ENCODE results near the gene TBC1D3B.
A peak's percentile ranks its signal among the peaks of the same experiment; 100 is the strongest.
"Not testable (repeated sequence)": the region's sequence is repeated elsewhere in the genome, so short reads cannot be mapped to it uniquely, and the experiment has no call there.

TBC1D3B gene

DNA sequence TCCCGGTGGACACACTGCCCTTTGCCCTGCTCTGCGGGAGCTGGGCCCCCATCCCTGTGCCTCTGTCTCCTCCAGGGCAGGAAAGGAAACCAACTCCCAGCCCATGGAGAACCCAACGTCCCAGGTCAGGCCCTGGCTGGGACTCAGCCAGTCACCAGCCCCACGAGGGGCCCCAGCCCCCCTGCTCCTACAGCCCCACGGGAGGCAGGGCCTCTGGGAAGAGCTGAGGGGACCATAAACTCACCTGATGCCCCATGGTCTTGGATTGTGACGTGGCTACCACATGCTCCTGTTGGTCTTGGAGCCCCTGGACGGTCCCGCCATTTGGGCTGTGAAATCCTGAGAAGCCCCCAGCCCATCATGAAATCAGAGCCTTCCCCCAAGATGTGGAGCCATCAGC lies 7.6 kb downstream of the TBC1D3B start:
- DNase-seq: not testable (repeated sequence)

DNA sequence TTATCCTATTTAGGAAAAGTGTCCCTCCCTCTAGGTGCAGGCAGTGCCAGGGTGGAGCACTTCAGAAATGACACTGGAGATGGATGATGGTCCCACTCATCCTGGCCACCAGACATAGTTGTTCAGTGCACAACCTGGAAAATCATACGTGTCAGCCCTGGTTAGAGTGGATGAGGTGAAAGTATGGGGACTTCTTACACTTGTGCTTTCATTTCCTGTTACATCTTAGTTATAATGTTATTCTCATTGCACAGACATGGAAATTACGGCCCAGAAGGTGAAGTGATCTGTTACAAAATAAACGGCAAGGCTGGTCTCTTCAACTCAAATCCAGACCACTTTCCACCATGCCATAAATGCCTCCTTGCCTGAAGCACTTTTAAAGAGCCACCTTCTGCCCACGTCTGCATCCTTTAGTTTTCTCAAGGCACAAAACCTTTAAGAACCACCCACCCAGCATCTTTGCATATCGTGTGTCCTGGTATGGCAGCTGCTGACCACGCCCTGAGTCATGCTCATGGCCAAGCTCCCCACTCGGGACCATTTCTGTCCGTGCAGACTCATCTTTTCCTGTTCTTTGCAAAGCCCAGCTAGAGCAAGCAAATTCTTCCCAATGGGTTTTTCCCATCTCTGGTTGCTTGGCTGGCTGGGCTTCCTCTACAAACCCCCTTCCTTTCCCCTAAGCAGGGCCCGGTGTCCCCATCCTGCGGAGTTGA lies 22.4 kb downstream of the TBC1D3B start:
- no peak for DNase-seq

DNA sequence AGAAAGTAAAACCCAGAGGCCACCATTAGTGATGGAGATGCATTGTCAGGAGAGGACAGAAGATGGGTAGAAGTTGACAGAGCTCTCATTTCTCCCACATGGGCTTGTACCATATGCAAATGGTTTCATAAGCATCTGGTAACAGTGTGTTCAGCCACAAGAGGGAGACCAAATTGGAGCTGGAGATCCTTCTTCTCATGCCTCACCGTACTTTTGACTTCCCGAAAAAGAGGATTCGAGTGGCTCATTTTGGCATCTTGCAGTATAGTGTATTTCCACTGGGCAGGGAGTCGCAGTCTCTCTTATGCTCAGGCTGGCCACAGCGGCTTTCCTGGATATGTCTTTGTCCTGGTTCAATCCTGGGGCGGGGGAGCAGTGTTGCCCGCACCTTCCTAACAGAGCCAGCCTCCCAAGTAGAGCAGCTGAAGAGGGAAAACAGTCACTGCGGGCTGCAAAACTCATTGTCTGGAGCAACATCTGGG lies 23.8 kb downstream of the TBC1D3B start:
- DNase-seq: no peak

DNA sequence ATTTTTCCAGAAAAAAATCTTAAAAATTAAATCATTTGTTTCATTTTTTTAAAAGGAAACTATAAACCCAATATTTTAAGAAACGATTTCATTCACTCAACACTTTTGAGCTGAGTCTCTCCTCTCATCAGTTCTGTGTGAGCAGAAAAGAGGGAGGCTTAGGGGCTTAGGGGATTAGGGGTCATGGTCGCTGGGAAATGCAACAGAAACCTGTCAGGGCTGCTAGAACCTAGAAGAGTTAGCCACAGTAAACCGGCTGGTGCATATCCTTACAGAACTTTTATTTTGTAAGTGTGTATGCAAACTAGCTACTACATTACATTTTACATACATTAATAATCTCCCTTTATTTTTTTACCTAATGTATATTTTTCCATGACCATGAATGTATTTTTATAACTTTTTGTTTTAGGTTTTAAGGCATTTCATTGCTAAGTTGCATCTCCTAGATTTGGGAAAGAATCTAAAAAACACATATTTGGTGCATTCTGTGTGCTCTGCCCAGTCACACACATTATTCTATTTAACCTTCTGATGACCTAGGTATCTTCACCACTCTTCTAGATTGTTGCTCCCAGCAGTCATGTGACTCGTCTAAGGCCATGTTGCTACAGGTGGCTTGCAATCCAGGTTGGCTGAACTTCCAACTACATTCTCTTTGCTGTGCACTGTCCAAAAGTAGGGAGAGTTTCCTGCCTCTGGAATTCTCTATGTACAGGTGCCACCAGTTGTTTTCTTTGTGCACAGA lies 24.4 kb downstream of the TBC1D3B start:
- DNase-seq: no peak

DNA sequence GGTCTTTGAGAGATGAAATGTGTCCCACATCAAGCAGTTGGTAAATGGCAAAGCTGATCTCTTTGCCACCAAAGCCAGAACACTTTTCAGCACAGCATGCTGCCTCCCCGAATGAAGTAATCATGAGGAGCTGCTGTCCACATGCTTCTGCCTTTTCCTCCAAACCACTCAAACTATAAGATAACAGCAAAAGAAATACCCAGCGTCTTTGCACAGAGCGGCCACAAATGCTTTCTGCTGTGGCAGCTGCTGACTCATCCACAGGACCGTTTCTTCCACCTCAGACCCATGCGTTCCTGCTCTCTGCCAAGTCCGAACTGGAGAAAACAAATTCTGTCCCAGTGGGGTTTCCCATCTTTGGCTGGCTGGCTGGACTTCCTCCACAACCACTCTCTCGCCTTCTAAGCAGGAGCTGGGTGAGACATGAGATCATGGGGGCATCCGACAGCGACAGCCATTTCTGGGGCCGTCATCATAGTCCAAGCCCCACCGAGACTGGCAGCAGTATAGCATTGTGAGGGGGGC lies 27.1 kb downstream of the TBC1D3B start:
- DNase-seq: no peak

DNA sequence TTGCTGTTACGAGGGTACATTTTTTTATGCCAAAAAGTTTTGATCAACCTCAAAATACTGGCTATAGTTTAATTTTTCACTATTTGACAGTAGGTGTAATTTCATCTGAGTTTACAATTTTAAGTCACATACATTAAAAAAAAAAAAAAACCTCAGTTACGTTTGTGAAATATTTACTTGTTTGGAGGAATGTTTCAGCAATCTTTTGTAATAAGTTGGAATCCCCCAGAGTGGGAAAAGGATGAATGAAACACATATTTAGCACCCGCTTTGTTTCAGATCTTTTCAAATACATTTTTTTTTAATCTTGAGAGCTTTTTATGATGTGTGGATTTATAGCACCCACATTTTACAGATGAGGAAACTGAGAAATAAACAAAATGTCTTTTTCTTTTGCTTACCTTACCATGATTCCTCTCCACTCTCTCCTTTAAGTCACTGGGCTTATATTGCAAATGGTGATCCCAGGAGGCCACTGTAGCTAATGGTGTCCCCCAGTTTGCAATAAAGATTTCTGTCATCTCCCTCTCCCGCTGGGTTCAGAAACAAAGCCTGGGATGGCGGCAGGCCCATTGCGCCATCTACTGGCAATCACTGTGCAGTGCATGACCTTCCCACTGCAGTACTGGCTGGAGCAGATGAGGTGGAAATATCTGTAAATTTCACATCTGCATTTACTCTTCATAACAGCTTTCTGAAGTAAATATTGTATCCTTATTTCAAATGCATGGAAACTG lies 27.7 kb downstream of the TBC1D3B start:
- peak in 1 of 2 experiments; percentile 48 for DNase-seq

DNA sequence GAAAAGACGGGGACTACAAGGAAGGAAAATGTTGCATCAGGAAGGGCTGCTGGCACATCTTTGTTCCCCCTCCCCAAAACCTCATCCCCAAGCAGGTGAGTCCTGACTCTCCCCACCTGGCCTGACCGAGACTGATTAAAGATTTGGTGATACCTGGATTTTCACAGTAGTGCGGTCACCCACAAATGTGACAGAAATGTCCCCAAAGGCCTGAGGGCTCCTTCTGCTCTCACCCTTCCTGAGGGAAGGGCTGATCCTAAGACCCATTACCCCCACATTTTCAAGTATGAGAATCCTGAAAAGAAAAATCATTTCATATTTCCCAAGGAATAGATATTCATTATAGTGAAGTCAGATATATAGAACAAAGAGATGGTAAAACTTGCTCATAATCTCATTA lies 28.8 kb downstream of the TBC1D3B start:
- DNase-seq: no peak

DNA sequence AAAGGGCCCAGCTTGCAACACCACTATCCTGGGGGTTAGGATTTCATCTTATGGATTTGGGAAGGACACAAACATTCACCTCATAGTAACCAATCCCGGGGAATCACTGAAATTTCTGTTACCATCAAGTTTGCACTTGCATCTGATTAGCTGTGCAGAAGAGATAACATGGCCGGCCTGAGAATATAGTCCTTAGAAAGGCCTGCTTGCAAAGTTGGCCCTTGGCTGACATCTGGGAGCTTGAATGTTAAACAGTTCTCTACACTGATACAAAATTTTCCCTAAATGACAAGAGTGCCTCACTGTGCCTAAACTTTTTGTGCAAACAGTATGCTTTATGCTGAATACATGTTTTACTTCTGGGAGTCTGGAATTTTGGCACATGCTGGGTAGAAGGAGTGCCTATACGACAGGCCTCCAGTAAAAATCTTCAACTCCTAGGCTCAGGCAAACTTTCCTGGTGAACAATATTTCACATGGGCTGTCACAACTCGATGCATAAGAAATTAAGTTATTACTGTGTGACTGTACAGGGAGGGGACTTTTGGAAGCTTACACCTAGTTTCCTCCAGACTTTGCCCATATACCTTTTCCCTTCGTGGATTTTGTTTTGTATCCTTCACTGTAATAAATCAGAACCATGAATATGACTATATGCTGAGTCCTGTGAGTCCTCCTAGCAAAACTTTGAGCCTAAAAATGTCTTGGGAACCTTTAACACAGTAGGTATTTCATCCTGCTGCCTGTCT lies 31.3 kb downstream of the TBC1D3B start:
- no peak for DNase-seq

DNA sequence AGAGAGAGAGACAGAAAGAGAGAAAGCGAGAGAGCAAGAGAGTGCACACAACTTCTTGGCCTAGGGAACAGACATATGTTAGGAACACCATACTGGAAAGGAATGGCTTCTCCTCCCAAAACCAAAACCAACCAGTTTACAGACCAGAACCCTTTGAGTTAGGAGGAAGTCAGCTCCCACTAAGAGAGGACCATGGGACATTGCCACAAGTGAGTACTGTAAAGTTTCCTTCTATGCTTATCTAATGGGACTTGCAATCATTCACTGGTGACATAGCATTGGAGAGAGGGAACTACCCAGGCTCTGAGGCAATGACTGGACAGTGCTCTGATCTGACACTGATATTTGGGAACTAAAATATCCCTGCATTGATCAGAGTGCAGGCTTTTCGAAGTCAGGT lies 32.4 kb downstream of the TBC1D3B start:
- DNase-seq: no peak

DNA sequence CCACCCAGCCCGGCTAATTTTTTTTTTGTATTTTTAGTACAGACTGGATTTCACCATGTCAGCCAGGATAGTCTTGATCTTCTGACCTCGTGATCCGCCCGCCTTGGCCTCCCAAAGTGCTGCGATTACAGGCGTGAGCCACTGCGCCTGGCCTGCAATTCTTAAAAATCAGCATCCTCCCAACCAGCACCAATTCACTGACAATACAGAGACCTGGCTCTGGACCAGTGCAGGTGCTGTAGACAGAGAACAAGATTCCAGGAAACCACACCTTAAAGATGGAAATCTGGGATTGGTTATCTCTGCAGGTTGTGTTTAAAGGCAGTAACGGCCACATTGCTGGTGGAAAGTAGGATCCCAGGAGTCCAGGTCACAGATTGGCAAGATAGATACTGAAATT lies 33.6 kb downstream of the TBC1D3B start:
- DNase-seq: no peak

DNA sequence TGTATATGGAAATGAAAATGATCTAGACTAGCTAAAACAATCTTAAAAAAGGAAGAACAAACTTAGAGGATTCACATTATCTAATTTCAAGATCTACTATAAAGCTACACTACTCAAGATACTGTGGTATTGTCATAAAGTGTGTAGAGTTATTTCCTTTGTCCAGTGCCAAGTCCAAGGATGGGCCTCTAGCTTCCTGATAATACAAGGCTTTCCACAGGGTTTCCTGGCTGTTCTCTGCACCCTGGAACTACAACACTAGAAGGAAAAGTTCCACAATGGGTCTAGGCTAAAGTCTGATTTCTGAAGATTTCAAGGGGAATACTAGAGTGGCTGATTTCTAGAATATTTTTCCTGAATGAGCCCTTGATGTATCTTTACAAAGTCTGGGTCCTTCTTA lies 34.2 kb downstream of the TBC1D3B start:
- no peak for DNase-seq

DNA sequence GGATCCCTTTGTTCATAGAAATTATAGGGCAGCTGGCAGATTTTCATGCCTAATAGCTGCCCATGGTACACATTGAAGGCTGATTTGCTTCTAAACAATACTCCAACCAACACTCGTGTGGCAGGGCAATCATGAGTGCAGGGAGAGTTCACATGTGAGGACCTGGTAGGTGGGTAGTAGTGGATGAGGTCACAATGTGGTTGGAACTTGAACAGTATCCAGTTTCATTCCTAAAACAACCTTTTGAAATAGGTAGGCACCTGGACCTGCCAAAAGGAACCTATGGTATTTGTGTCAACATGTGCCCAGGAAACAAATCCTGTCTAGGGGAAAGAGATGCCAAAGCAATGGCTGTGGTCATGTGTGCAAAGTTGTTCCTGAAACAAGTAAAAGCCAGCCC lies 40.0 kb downstream of the TBC1D3B start:
- DNase-seq: no peak

DNA sequence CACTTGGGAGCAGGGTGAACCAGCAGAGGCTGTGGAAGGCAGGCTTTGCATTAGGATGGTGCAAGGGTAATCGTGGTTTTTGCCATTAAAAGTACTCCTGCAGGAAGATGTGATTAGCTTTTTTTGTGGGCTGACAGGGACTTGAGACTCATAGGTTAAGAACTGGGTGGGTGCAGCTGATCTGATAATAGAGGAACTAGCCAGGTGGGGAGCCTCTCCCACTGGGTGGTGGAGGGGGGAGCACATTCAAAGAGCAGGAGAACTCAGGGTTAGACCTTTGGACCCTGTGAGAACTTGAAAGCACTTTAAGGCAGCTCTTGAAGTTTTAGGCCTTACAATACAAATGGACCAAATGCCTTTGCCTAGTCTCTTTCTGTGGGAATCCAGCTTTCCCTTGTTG lies 40.4 kb downstream of the TBC1D3B start:
- no peak for DNase-seq

DNA sequence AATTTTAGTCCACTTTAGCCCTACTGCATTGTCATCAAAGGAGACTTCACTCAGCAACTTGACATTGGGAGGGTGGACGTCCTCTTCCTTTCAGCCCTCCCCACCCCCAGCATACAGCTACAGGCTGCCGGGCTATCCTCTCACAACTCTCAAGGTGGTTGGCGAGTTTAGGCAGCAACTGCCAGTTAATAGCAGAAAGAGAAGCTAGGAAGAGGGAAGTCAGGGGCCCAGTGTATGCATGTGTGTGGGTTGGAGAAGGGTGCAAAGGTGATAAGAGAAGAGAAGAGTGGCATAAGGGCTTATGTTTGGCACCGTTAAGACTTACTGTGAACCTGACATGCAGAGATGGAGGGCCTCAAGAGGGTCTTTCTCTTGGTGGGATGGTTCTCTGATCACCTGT lies 41.0 kb downstream of the TBC1D3B start:
- DNase-seq: no peak

DNA sequence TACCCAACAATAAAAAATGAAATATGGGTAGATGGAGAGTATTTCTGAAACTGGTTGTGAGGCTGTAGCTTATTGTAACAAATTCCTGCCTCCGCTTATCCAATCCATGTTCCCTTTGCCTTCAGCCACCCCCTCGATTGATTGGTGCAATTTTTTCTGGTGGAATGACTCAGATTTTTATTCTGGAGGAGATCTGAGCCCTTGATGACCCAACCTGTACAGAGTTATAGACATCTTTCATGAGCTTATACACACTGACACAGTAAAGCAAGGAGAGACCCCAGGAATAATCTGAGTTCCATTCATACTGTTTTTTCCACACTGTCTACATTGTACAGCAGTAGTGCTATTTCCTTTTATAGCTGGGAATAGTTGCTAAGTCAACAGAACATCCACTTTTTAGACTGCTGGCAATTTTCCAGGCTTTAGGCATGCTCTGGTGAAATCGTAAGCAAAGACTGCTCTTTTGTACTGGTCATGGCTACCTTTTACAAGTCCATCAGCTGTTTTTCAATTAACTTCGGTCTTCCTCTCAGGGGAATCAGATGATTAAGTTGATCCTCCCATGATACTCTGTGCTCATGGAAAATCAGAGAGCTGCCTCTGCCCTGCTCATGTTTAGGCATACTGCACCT lies 42.7 kb downstream of the TBC1D3B start:
- DNase-seq: no peak

DNA sequence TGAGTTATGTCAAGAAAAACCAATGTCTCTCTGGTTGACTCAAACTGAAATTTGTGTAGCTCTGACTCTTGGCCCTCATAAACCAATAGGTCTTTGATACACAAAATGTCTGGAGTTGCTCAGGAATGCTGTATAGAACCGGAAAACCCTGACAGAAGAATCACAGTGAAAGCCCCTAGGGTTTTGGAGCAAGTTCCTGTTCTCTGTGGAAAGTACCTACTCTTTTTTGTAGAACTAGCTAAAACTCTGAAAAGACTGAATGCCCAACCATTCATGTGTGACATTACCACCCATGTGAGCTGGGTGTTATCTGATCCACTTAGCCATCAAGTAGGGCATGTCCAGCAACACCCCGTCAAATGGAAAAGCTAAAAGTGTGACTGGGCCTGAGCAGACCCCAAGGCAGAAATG lies 44.0 kb downstream of the TBC1D3B start:
- DNase-seq: no peak

DNA sequence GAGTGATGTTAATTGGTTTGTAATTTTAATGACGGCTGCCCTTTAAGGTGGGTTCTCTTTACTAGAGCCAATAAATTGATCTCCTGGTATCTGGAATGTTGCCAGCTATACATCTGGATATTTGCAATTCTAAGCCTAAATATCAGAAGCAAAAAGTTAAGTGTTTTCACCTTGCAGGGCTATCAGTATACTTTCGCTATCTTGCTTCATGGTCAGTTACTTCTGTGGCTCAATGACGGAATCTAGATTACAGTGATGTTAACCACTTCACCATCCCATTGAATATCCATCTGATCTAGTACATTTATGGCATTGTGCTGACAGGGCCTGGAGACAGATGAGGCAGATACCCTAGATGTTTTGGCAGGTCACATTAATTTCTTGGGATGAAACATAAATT lies 44.5 kb downstream of the TBC1D3B start:
- no peak for DNase-seq

DNA sequence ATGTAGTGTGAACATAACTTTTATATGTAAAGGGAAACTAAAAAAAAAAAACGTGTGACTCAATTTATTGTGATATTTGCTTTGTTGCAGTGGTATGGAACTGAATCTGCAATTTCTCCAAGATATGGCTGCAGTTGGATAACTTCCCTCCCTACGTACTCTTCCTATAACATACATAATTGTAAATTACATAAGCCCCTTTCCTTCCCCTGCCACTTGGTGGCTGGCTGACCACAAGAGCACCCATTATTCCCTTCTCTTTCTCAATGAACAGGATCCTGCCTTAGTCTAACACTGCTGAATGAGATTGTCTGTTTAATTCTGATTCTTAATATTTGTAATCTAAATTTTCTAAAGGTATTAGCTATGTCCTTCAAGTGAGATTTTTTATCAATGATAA lies 45.0 kb downstream of the TBC1D3B start:
- peak in 1 of 2 experiments; percentile 5 for DNase-seq

DNA sequence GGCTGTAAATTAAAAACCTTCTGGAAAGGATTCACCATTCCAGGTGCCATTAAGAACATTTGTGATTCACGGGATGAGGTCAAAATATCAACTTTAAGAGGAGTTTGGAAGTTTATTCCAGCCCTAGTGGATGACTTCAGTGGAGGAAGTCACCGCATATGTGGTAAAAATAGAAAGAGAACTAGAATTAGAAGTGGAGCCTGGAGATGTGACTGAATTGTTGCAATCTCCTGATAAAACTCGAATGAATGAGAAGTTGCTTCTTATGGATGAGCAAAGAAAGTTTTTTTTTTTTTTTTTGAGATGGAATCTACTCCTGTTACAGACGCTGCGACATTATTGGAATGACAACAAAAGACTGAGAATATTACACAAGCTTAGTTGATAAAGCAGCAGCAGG lies 46.1 kb downstream of the TBC1D3B start:
- no peak for DNase-seq

DNA sequence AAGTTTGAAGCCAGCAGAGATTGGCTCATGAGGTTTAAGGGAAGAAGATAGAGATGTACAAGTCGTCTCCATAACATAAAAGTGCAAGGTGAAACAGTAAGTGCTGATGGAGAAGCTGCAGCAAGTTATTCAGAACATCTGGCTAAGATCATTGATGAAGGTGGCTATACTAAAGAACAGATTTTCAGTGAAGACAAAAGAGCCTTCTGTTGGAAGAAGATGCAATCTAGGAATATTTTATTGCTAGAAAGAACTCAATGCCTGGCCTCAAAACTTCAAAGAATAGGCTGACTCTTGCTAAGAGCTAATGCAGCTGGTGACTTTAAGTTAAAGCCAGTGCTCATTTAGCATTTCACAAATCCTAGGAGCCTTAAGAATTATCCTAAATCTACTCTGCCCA lies 46.8 kb downstream of the TBC1D3B start:
- DNase-seq: no peak

DNA sequence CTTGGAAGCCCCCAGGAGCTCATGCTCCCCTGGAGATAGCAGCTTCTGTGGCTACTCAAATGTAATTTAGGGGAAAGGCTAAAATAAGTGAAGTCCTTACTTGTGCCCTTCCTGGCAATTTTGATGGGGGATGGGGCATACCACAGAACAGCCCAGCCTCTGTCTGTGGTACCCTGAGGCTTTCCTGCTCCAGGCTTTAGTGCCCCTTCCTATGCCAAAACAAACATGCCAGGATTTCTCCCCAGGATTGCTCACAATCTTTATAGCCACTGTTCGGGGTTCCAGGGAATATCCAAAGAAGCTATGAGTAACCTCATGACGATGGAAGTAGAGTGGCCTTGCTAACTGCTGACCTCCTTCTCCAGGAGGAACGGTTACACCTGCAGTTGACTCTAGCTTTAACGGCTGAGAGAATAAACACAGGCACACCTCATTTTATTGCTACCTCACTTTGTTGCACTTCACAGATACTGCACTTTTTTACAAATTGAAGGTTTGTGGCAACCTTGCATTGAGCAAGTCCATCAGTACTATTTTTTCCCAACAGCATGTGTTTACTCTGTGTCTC lies 47.9 kb downstream of the TBC1D3B start:
- no peak for DNase-seq

DNA sequence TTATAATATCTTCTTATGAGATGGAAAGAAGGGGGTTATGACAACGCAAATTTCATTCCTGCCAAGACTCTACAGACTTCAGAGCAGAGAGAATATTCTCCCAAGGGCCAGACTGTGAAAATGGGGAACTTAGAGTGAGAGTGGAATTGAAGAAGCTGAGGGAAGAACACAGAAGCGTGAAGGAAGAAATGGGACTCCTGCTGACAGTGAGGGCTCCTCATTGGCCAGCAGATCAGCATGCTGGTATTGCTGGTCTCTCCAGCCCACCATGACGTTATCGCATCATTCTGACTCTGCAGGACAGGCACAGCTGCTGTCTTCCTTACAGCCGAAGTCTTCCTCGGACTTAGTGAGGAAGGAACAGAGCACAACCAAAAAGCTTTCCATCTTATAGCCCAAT lies 48.5 kb downstream of the TBC1D3B start:
- no peak for DNase-seq

All from SW 1271 (cell line).